B cell (primary cell): ENCODE data around the gene GDPD4. TPM values are rescaled to one million over a fixed set of nuclear protein-coding genes. Genes with fewer than 3 reads are reported as not detected.

Source experiments
- ATAC-seq: fragments of 200-7000 bp; cut with Tn5 transposase; one replicate; pipeline ENCODE4 v1.10.0; 2021; ENCODE audit warnings: low read depth, mild to moderate bottlenecking, moderate number of reproducible peaks, moderate library complexity
- CTCF ChIA-PET: fragments of 350-600 bp; sonication (Branson Sonifier 250); formaldehyde crosslinking; loops from one replicate; lab custom pipeline; 2021; ENCODE audit warnings: antibody characterized with exemption, inconsistent platforms; lab: Charles Lee
- POLR2A ChIA-PET: fragments of 350-600 bp; sonication (Branson Sonifier 250); formaldehyde crosslinking; loops from one replicate; lab custom pipeline; 2021; ENCODE audit warnings: antibody characterized with exemption; lab: Charles Lee
- DNase-seq: peaks from one replicate; pipeline ENCODE4 v3.0.0; 2013
- H2AFZ ChIP-seq: 2 replicates; pipeline ENCODE4 v1.6.1; 2012; ENCODE audit warnings: mild to moderate bottlenecking, low read depth, low read length; ENCODE audit not compliant: insufficient read depth, poor library complexity, severe bottlenecking
- H3K27ac ChIP-seq, 2 donors: 1 replicate in 1 of 2; 2 replicates in 1 of 2; pipeline ENCODE4 v1.5.1; 2012 to 2013; ENCODE audit warnings: low read length in 2 of 2, mild to moderate bottlenecking in 2 of 2, moderate library complexity in 1 of 2
- H3K27me3 ChIP-seq, 4 experiments: fragments of 200-600 bp in 1 of 4; sonication (generic) in 1 of 4; replicated peaks in 1 of 4; 1 replicate in 2 of 4; 2 replicates in 2 of 4; pipeline versions ENCODE4 v1.6.1 to v1.7.0; 2013 to 2016; ENCODE audit warnings: low read length in 3 of 4, mild to moderate bottlenecking in 2 of 4, mixed read lengths in 1 of 4, moderate library complexity in 1 of 4; ENCODE audit not compliant: insufficient read depth in 4 of 4, control insufficient read depth in 3 of 4; ENCODE audit errors: control extremely low read depth in 1 of 4
- H3K36me3 ChIP-seq, 2 experiments: replicated peaks in 1 of 2; 1 replicate in 1 of 2; 2 replicates in 1 of 2; pipeline versions ENCODE4 v1.6.1 to v1.7.1; 2013; ENCODE audit warnings: low read length in 1 of 2; ENCODE audit not compliant: insufficient read depth in 2 of 2, control insufficient read depth in 1 of 2; ENCODE audit errors: control extremely low read depth in 1 of 2, extremely low read depth in 1 of 2
- H3K4me1 ChIP-seq, 2 donors: fragments of 200-600 bp in 1 of 2; sonication (generic) in 1 of 2; 1 replicate in 1 of 2; 2 replicates in 1 of 2; pipeline versions ENCODE4 v1.5.1 to v1.6.1; 2013 to 2017; ENCODE audit warnings: low read length in 2 of 2; ENCODE audit not compliant: control insufficient read depth in 2 of 2, insufficient read depth in 2 of 2
- H3K4me2 ChIP-seq: replicated peaks from 2 replicates; pipeline ENCODE3; 2012; ENCODE audit warnings: mild to moderate bottlenecking, low read depth, low read length; ENCODE audit not compliant: poor library complexity, severe bottlenecking
- H3K4me3 ChIP-seq, 5 experiments: fragments of 200-600 bp in 1 of 5; sonication (generic) in 1 of 5; 1 replicate in 3 of 5; 2 replicates in 2 of 5; pipeline versions ENCODE4 v1.5.1 to v1.7.0; 2011 to 2016; ENCODE audit warnings: low read length in 4 of 5, mild to moderate bottlenecking in 4 of 5, low read depth in 2 of 5, control low read depth in 1 of 5, moderate library complexity in 1 of 5; ENCODE audit not compliant: insufficient read depth in 1 of 5; ENCODE audit errors: control extremely low read depth in 1 of 5, extremely low read depth in 1 of 5
- H3K79me2 ChIP-seq: fragments of 200-600 bp; sonication (generic); one replicate; pipeline ENCODE4 v1.6.0; 2016; ENCODE audit warnings: low read length; ENCODE audit not compliant: control insufficient read depth, insufficient read depth
- H3K9ac ChIP-seq: fragments of 200-600 bp; sonication (generic); 2 replicates; pipeline ENCODE4 v1.6.1; 2017; ENCODE audit warnings: mild to moderate bottlenecking, low read length, moderate library complexity
- H3K9me3 ChIP-seq, 3 donors: one replicate each; pipeline versions ENCODE4 v1.6.1 to v1.7.1; 2013; ENCODE audit warnings: low read length in 2 of 3; ENCODE audit not compliant: control insufficient read depth in 2 of 3, insufficient read depth in 1 of 3; ENCODE audit errors: control extremely low read depth in 1 of 3
- H4K20me1 ChIP-seq: 2 replicates; pipeline ENCODE4 v1.6.0; 2012; ENCODE audit warnings: mild to moderate bottlenecking, low read length; ENCODE audit not compliant: insufficient read depth, control insufficient read depth, poor library complexity, severe bottlenecking
- H3K27ac Mint-ChIP-seq: one replicate; pipeline ENCODE4 v1.8.0; 2021; ENCODE audit warnings: mixed read lengths
- H3K27me3 Mint-ChIP-seq: one replicate; pipeline ENCODE4 v1.8.0; 2021; ENCODE audit warnings: mixed read lengths
- H3K4me1 Mint-ChIP-seq: one replicate; pipeline ENCODE4 v1.8.0; 2021; ENCODE audit warnings: mixed read lengths
- H3K4me3 Mint-ChIP-seq: one replicate; pipeline ENCODE4 v1.8.0; 2021; ENCODE audit warnings: mixed read lengths
- H3K9me3 Mint-ChIP-seq: one replicate; pipeline ENCODE4 v1.8.0; 2022; ENCODE audit warnings: mixed read lengths; ENCODE audit not compliant: insufficient read depth
- CTCF ChIP-seq: fragments of 200-600 bp; IDR thresholded peaks from one replicate; pipeline ENCODE4 v1.8.0; 2022; ENCODE audit warnings: antibody characterized with exemption, mild to moderate bottlenecking
- EZH2 ChIP-seq: IDR thresholded peaks from 2 replicates; pipeline ENCODE4 v1.6.1; 2012; ENCODE audit warnings: borderline replicate concordance, low read depth, mild to moderate bottlenecking, moderate library complexity, low read length; ENCODE audit not compliant: insufficient read depth, poor library complexity, severe bottlenecking
- WGBS: methylation state at CpG from one replicate; pipeline ENCODE4 v1.1.5; 2013; ENCODE audit warnings: missing lambda C conversion rate; ENCODE audit not compliant: insufficient coverage; 5-methylcytosine and 5-hydroxymethylcytosine counted together
- intact Hi-C: fragments of 100-400 bp; cut with micrococcal nuclease; formaldehyde crosslinking; loops from one replicate; pipeline ENCODE4 v1.10.0; 2022
- polyA plus RNA-seq: library from polyadenylated mRNA; depleted of rRNA; stranded (reverse); fragments of >200 nt; gene quantifications from 2 replicates; pipeline ENCODE4 v1.2.3, GENCODE V29; 2012
- total RNA-seq, 2 donors: library from RNA; stranded (reverse); fragments of 120-200 nt in 1 of 2; gene quantifications; 1 replicate in 1 of 2; 2 replicates in 1 of 2; pipeline versions ENCODE4 v1.2.3 to v1.2.4, GENCODE V29; 2013 to 2022

Gene GDPD4
- total and polyA plus RNA-seq, 2 donors (not counting 1 experiment from before 2014, with no cell fraction given): not detected

GRCh38 chr11:77171254-77171653 is 130.2 kb downstream of the GDPD4 start:
- no peak overlapping the region for H3K4me3 Mint-ChIP-seq
- H3K4me2 ChIP-seq: no peak overlapping the region
- no peaks in the 10 kb centered on the region for H3K36me3 ChIP-seq
- 95% methylated on average over 6 of the region's 8 CpGs for WGBS
- no peak overlapping the region for H3K9ac ChIP-seq
- intact Hi-C loops: no loop called here
- ChIA-PET CTCF (no interaction called here), POLR2A (no interaction called here)
- no peak overlapping the region for H2AFZ ChIP-seq
- H4K20me1 ChIP-seq: no peaks in the 10 kb centered on the region
- no peaks in the 10 kb centered on the region for H3K27me3 ChIP-seq
- no peaks in the 10 kb centered on the region for H3K9me3 Mint-ChIP-seq
- H3K4me1 Mint-ChIP-seq: peaks cover 11% of the 10 kb centered on the region
- no peak for DNase-seq
- H3K9me3 ChIP-seq: no peaks in the 10 kb centered on the region
- H3K27ac Mint-ChIP-seq: no peak overlapping the region
- H3K27me3 Mint-ChIP-seq: no peaks in the 10 kb centered on the region
- no peak overlapping the region for H3K4me3 ChIP-seq
- H3K27ac ChIP-seq: no peak overlapping the region
- no peak for TF ChIP-seq EZH2
- no peak for TF ChIP-seq CTCF
- no peaks in the 10 kb centered on the region for H3K79me2 ChIP-seq
- H3K4me1 ChIP-seq: peaks cover 0 to 10% of the 10 kb centered on the region in 2 donors
- ATAC-seq: no peak

DNA sequence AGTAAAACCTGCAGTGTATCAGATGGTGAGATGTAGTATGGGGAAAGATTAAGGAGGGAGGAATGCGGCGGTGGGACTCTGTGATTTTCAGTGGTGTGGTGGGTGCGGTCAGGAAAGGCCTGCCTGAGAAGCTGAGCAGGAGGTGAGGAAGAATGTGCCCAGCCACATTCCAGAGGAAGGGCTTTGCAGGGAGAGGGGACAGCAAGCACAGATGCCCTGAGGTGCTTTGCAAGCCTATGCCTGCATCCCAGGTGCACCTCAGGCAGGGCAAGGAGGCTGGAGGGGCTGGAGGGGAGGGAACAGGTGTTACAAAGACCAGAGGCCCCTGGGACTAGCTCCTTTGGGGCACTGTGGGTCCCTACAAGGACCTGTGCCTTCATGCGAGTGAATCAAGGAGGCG is 131.4 kb downstream of the GDPD4 start:
- Histone ChIP-seq H3K4me1 (no peaks in the 10 kb centered on the region), H3K79me2 (no peaks in the 10 kb centered on the region), H3K9ac (no peak overlapping the region), H4K20me1 (no peaks in the 10 kb centered on the region), H3K4me2 (no peak overlapping the region), H3K4me3 (no peak overlapping the region), H3K27me3 (no peaks in the 10 kb centered on the region), H3K27ac (no peak overlapping the region), H2AFZ (no peak overlapping the region), H3K9me3 (no peaks in the 10 kb centered on the region), H3K36me3 (no peaks in the 10 kb centered on the region)
- peaks cover under 1% of the 10 kb centered on the region for H3K4me1 Mint-ChIP-seq
- no peaks in the 10 kb centered on the region for H3K27me3 Mint-ChIP-seq
- no peak for TF ChIP-seq CTCF
- no peak for TF ChIP-seq EZH2
- H3K27ac Mint-ChIP-seq: no peak overlapping the region
- 71% methylated on average over 5 of the region's 5 CpGs for WGBS
- ATAC-seq (no peak), DNase-seq (no peak)
- CTCF ChIA-PET: no interaction called here
- H3K4me3 Mint-ChIP-seq: no peak overlapping the region
- intact Hi-C loops: no loop called here
- no peaks in the 10 kb centered on the region for H3K9me3 Mint-ChIP-seq
- POLR2A ChIA-PET: no interaction called here
